D721Med (cell line): Measurements from ENCODE around the gene CADPS2.

Experiments used
- DNase-seq: peaks from one replicate; pipeline ENCODE4 v3.0.0; 2011; ENCODE audit warnings: low spot score; ENCODE audit not compliant: insufficient read length
- FAIRE-seq: peaks from 2 replicates; lab custom pipeline; 2011; peaks lifted over from hg19 to GRCh38; lab: Jason Lieb, UNC
- CTCF ChIP-seq: IDR thresholded peaks from 2 replicates; pipeline ENCODE4 v1.5.1; 2012; ENCODE audit warnings: mild to moderate bottlenecking, control low read depth; ENCODE audit not compliant: insufficient read depth; ENCODE audit errors: missing control alignments

The CADPS2 gene

GRCh38 chr7:122310119-122311021 is 575.9 kb downstream of the CADPS2 start:
- DNase-seq = no peak
- TF ChIP-seq CTCF = peak; percentile 6
- FAIRE-seq = no peak

- no peak for FAIRE-seq
Measured at GRCh38 chr7:122309421-122309820, 576.8 kb downstream of the CADPS2 start.

DNA sequence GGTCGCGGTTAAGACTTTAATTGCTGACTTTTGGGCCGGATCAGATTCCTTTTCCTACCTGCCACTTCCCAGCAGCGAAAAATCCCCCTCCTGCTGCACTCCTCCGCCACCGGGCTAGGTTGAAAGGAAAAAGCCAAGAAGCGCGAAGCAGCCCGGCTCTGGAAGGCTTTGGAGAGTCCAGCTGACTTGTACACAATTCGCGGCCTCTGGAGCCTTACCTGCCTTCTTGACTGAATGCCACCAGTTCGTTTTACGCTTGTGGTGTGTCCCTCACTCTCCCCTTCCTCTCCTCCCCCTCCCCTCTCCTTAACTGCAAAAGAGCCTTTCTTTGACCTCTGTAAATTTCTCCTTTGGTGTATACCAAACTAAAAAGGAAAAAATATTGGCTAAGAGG is 579.0 kb downstream of the CADPS2 start:
- FAIRE-seq = no peak
- DNase-seq = no peak

More at GRCh38 chr7:122309421-122309820, 576.8 kb downstream of the CADPS2 start:
- TF ChIP-seq CTCF = no peak
- DNase-seq = no peak

DNA sequence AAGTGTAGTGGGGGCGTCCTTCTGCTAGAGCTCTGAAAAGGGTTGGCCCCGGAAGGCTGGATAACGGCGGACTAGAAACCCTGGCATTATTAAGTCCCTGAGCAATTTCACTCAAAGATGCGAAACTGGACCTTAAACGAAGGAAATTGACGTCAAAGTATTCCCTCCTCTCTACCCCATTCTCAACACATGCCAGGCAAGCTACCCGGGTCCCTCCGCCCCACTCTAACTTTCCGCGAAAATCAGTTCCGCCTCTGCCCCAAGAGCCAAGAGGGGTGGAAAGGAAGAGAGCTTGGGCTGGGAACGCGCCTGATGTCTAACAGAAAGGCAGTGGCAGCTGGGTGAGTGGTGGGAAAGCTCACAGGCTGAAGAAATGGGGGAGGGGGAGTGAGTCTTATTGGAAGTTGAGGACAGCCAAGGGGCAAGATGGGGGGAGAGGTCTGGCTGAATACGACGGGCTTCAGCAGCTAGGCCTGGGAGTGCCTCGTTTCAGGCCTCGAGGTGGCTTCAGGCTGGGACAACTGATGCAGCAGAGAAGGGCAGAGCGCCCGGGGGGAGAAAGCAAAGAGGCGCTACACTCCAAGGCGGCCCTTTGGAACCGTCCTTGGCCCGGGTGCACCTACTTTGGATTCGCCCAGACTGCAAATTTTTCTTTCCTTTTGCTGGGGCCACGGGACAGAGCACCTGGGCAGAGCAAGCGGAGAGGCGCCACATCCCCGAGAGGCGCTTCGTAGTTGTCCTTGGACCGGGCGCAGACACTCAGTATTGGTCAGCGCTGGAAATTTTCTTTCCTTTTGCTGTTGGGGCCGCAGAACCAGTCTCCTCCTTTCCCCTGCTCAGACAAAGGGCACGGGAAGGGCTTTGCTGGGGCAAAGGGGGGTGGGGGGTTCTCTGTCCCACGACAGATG is 579.7 kb downstream of the CADPS2 start:
- no peak for FAIRE-seq
- no peak for DNase-seq

More for the DNA sequence above, 579.0 kb downstream of the CADPS2 start:
- TF ChIP-seq CTCF = no peak

GRCh38 chr7:122305475-122306319 is 580.6 kb downstream of the CADPS2 start:
- FAIRE-seq = no peak
- no peak for TF ChIP-seq CTCF
- DNase-seq = no peak

More for the DNA sequence above, 579.7 kb downstream of the CADPS2 start:
- no peak for TF ChIP-seq CTCF

DNA sequence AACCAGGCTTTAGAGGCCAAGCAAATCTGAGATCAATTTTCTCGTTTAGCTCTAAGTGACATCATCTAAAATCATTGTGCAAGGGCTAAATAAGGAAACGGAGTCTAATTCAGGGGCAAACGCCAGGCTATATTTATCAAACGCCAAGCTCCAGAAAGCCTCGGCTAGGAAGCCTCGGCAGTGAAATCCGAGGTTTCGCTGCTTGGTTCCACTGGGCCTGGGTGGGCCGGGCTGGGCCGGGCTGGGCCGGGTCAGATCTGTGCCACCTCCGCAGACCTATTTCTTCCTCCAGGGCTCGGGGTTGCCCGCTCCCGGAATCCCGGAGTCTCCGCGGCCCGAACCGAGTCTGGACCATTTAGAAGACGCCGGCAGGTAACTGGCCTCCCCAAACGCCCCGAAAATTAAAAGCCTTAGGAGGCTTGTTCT is 581.3 kb downstream of the CADPS2 start:
- TF ChIP-seq CTCF = no peak
- DNase-seq = no peak

More for the DNA sequence above, 581.3 kb downstream of the CADPS2 start:
- no peak for FAIRE-seq
